WTC11 (cell line): Measurements from ENCODE around the gene MON2. TPM values are rescaled to one million over a fixed set of nuclear protein-coding genes. Genes with fewer than 3 reads are reported as not detected.

Source experiments
- ATAC-seq: fragments of 200-7000 bp; cut with Tn5 transposase; 2 replicates; pipeline ENCODE4 v1.10.0; 2021; ENCODE audit warnings: mild to moderate bottlenecking, moderate library complexity
- CTCF ChIA-PET: fragments of 300-600 bp; sonication (Branson Sonifier 250); formaldehyde crosslinking; loops from one replicate; lab custom pipeline; 2021; ENCODE audit warnings: antibody characterized with exemption; lab: Charles Lee
- POLR2A ChIA-PET: fragments of 350-600 bp; sonication (Branson Sonifier 250); formaldehyde crosslinking; loops from one replicate; lab custom pipeline; 2021; ENCODE audit warnings: antibody characterized with exemption; lab: Charles Lee
- DNase-seq: peaks from one replicate; pipeline ENCODE4 v3.0.0; 2021; ENCODE audit warnings: low spot score
- H3K27ac Mint-ChIP-seq: 2 replicates; pipeline ENCODE4 v1.8.0; 2021; ENCODE audit warnings: mixed read lengths
- H3K27me3 Mint-ChIP-seq: 2 replicates; pipeline ENCODE4 v1.8.0; 2021; ENCODE audit warnings: low read depth, mild to moderate bottlenecking, moderate library complexity, mixed read lengths
- H3K36me3 Mint-ChIP-seq: 2 replicates; pipeline ENCODE4 v1.8.0; 2021; ENCODE audit warnings: mixed read lengths
- H3K4me1 Mint-ChIP-seq: 2 replicates; pipeline ENCODE4 v1.8.0; 2022; ENCODE audit warnings: mixed read lengths
- H3K4me3 Mint-ChIP-seq: 2 replicates; pipeline ENCODE4 v1.8.0; 2021; ENCODE audit warnings: mild to moderate bottlenecking, moderate library complexity, mixed read lengths
- H3K9me3 Mint-ChIP-seq: 2 replicates; pipeline ENCODE4 v1.8.0; 2021; ENCODE audit warnings: mixed read lengths
- ATF1 ChIP-seq: sonication (generic); formaldehyde crosslinking; IDR thresholded peaks from 2 replicates; pipeline ENCODE4 v1.8.1; 2023; ENCODE audit warnings: mild to moderate bottlenecking, moderate library complexity, missing genetic modification reagents
- ATF3 ChIP-seq: sonication (generic); formaldehyde crosslinking; conservative IDR thresholded peaks from 2 replicates; pipeline ENCODE4 v1.8.1; 2022; ENCODE audit warnings: mild to moderate bottlenecking, missing genetic modification reagents
- CREB1 ChIP-seq: sonication (generic); formaldehyde crosslinking; IDR thresholded peaks from 2 replicates; pipeline ENCODE4 v1.8.0; 2023; ENCODE audit warnings: mild to moderate bottlenecking, missing genetic modification reagents
- CTCF ChIP-seq: fragments of 200-600 bp; IDR thresholded peaks from 2 replicates; pipeline ENCODE4 v1.8.0; 2022; ENCODE audit warnings: antibody characterized with exemption
- ETV6 ChIP-seq: sonication (generic); formaldehyde crosslinking; IDR thresholded peaks from 2 replicates; pipeline ENCODE4 v1.8.1; 2022; ENCODE audit warnings: mild to moderate bottlenecking, missing genetic modification reagents
- FOXP4 ChIP-seq: sonication (generic); formaldehyde crosslinking; IDR thresholded peaks from 2 replicates; pipeline ENCODE4 v1.8.0; 2022; ENCODE audit warnings: mild to moderate bottlenecking, missing genetic modification reagents
- IRF2 ChIP-seq: sonication (generic); formaldehyde crosslinking; IDR thresholded peaks from 2 replicates; pipeline ENCODE4 v1.8.0; 2022; ENCODE audit warnings: low read depth, missing genetic modification reagents, borderline replicate concordance
- KAT7 ChIP-seq: sonication (generic); formaldehyde crosslinking; IDR thresholded peaks from 2 replicates; pipeline ENCODE4 v1.8.1; 2023; ENCODE audit warnings: missing genetic modification reagents, mild to moderate bottlenecking, borderline replicate concordance
- NFE2L1 ChIP-seq: sonication (generic); formaldehyde crosslinking; IDR thresholded peaks from 2 replicates; pipeline ENCODE4 v1.8.1; 2023; ENCODE audit warnings: missing genetic modification reagents
- NR2C2 ChIP-seq: sonication (generic); formaldehyde crosslinking; IDR thresholded peaks from 2 replicates; pipeline ENCODE4 v1.8.0; 2022; ENCODE audit warnings: mild to moderate bottlenecking, missing genetic modification reagents
- NR3C1 ChIP-seq: sonication (generic); formaldehyde crosslinking; conservative IDR thresholded peaks from 2 replicates; pipeline ENCODE4 v1.8.1; 2023; ENCODE audit warnings: low read depth, mild to moderate bottlenecking, missing genetic modification reagents
- TEAD1 ChIP-seq: sonication (generic); formaldehyde crosslinking; IDR thresholded peaks from 2 replicates; pipeline ENCODE4 v1.8.0; 2022; ENCODE audit warnings: mild to moderate bottlenecking, missing genetic modification reagents
- TP53 ChIP-seq: sonication (generic); formaldehyde crosslinking; IDR thresholded peaks from 2 replicates; pipeline ENCODE4 v1.8.1; 2023; ENCODE audit warnings: mild to moderate bottlenecking, missing genetic modification reagents
- USF1 ChIP-seq: sonication (generic); formaldehyde crosslinking; IDR thresholded peaks from 2 replicates; pipeline ENCODE4 v1.8.0; 2022; ENCODE audit warnings: mild to moderate bottlenecking, missing genetic modification reagents
- ZNF138 ChIP-seq: sonication (generic); formaldehyde crosslinking; conservative IDR thresholded peaks from 2 replicates; pipeline ENCODE4 v1.8.1; 2022; ENCODE audit warnings: mild to moderate bottlenecking, moderate library complexity, missing genetic modification reagents
- ZNF219 ChIP-seq: sonication (generic); formaldehyde crosslinking; IDR thresholded peaks from 2 replicates; pipeline ENCODE4 v1.8.0; 2023; ENCODE audit warnings: missing genetic modification reagents, mild to moderate bottlenecking, borderline replicate concordance
- ZNF423 ChIP-seq: fragments of 250-450 bp; sonication (Bioruptor Pico); IDR thresholded peaks from 2 replicates; pipeline ENCODE4 v2.1.2; 2022; ENCODE audit warnings: mild to moderate bottlenecking, moderate library complexity
- ZSCAN18 ChIP-seq: fragments of 250-450 bp; sonication (Bioruptor Pico); IDR thresholded peaks from 2 replicates; pipeline ENCODE4 v2.1.2; 2022; ENCODE audit warnings: mild to moderate bottlenecking, moderate library complexity
- total RNA-seq: library from RNA; stranded (reverse); gene quantifications from 3 replicates; pipeline ENCODE4 v1.2.3, GENCODE V29; 2021

Gene MON2
- total RNA-seq, 1 experiment from 2014 or later = 25.8 TPM

GRCh38 chr12:62578726-62579125 lies 112.1 kb downstream of the MON2 start (continued):
- TF ChIP-seq FOXP4 (CRISPR knock-in tag) (no peak), ZSCAN18 (no peak), TP53 (CRISPR knock-in tag) (no peak)

GRCh38 chr12:62581288-62582064 lies 114.8 kb downstream of the MON2 start:
- H3K4me3 Mint-ChIP-seq = no peak overlapping the region
- DNase-seq = no peak
- ATAC-seq = peak; percentile 88
- ChIA-PET POLR2A (interaction anchor here (0.6 to 1.1 kb wide), 2 partner anchors 10 to 21 kb away, joined by 3 read pairs; no protein-coding TSS in a partner anchor), CTCF (interaction anchor here (0.6 to 4.0 kb wide), 59 partner anchors 9 to 570 kb away, joined by 3 to 93 read pairs (median 4); partner anchors contain the start of genes AVPR1A and MON2)
- peaks cover 11% of the 10 kb centered on the region; the same call in 1 of the 2 replicates for H3K36me3 Mint-ChIP-seq
- 0 out of 2 replicates have a peak, but pooled peaks cover 4% of the 10 kb centered on the region for H3K9me3 Mint-ChIP-seq
- H3K27me3 Mint-ChIP-seq = no peaks in the 10 kb centered on the region
- no peak overlapping the region for H3K27ac Mint-ChIP-seq
- TF ChIP-seq KAT7 (CRISPR knock-in tag) (no peak), ETV6 (no peak), ZNF423 (CRISPR knock-in tag) (no peak), NFE2L1 (CRISPR knock-in tag) (no peak)
- TF ChIP-seq, all 79 proteins: peak for 0
- peaks cover 4% of the 10 kb centered on the region; the same call in 1 of the 2 replicates for H3K4me1 Mint-ChIP-seq

- 0 out of 2 replicates have a peak, but pooled peaks cover 4% of the 10 kb centered on the region for H3K9me3 Mint-ChIP-seq
- no peak overlapping the region for H3K4me3 Mint-ChIP-seq
- H3K27ac Mint-ChIP-seq = no peak overlapping the region
- H3K27me3 Mint-ChIP-seq = no peaks in the 10 kb centered on the region
- H3K4me1 Mint-ChIP-seq = peaks cover 7% of the 10 kb centered on the region
- ATAC-seq = no peak
- peaks cover 14% of the 10 kb centered on the region; the same call in 1 of the 2 replicates for H3K36me3 Mint-ChIP-seq
- POLR2A ChIA-PET = interaction anchor here (1.1 kb wide), 1 partner anchor 10 kb away, joined by 3 read pairs; no protein-coding TSS in a partner anchor
- CTCF ChIA-PET = interaction anchor here (0.7 to 4.0 kb wide), 39 partner anchors 10 to 569 kb away, joined by 3 to 93 read pairs (median 4); partner anchors contain the start of gene AVPR1A
- TF ChIP-seq ATF3 (CRISPR knock-in tag) (no peak), ATF1 (CRISPR knock-in tag) (no peak), NR3C1 (CRISPR knock-in tag) (no peak), ZNF219 (CRISPR knock-in tag) (no peak), NR2C2 (no peak), USF1 (no peak), CREB1 (CRISPR knock-in tag) (no peak), CTCF (no peak), IRF2 (CRISPR knock-in tag) (no peak), ZNF138 (CRISPR knock-in tag) (no peak), TEAD1 (no peak)
- no peak for DNase-seq
Observed at GRCh38 chr12:62582065-62582366, 115.4 kb downstream of the MON2 start.
